Breast epithelium (tissue), 4 donors: Measurements from ENCODE around the gene RILPL2. TPM values are rescaled to one million over a fixed set of nuclear protein-coding genes. Genes with fewer than 3 reads are reported as not detected.

Experiments
- DNase-seq, 2 donors: peaks; one replicate each; pipeline ENCODE4 v3.0.0-alpha.2; 2019; ENCODE audit warnings: low spot score in 2 of 2
- H3K27ac ChIP-seq, 2 donors: fragments of 200-600 bp; sonication (generic) in 1 of 2; one replicate each; pipeline ENCODE4 v1.5.1; 2016 to 2019; ENCODE audit warnings: mild to moderate bottlenecking in 1 of 2
- H3K27me3 ChIP-seq, 2 donors: fragments of 200-600 bp; sonication (generic) in 1 of 2; one replicate each; pipeline versions ENCODE4 v1.5.1 to v1.6.0; 2017 to 2019; ENCODE audit warnings: control low read depth in 1 of 2, mild to moderate bottlenecking in 1 of 2
- H3K36me3 ChIP-seq: fragments of 200-600 bp; one replicate; pipeline ENCODE4 v1.5.1; 2019
- H3K4me1 ChIP-seq, 2 donors: fragments of 200-600 bp; sonication (generic); one replicate each; pipeline ENCODE4 v1.5.1; 2016 to 2019; ENCODE audit warnings: control low read depth in 1 of 2
- H3K4me3 ChIP-seq, 3 donors: fragments of 200-600 bp; sonication (generic); 1 replicate in 2 of 3; 2 replicates in 1 of 3; pipeline ENCODE4 v1.5.1; 2016 to 2019; ENCODE audit warnings: mild to moderate bottlenecking in 3 of 3, moderate library complexity in 2 of 3
- H3K9me3 ChIP-seq, 2 donors: fragments of 200-600 bp; sonication (generic) in 1 of 2; one replicate each; pipeline ENCODE4 v1.5.1; 2016 to 2019; ENCODE audit warnings: control low read depth in 1 of 2
- CTCF ChIP-seq, 3 donors: fragments of 450-650 bp; IDR thresholded peaks; one replicate each; pipeline ENCODE4 v1.5.1; 2016 to 2017; ENCODE audit warnings: antibody characterized with exemption in 3 of 3, mild to moderate bottlenecking in 3 of 3, moderate library complexity in 3 of 3
- POLR2A ChIP-seq: fragments of 450-650 bp; IDR thresholded peaks from one replicate; pipeline ENCODE4 v1.6.1; 2016; ENCODE audit warnings: antibody characterized with exemption, mild to moderate bottlenecking, moderate library complexity
- POLR2AphosphoS5 ChIP-seq, 3 donors: sonication (generic); formaldehyde crosslinking; IDR thresholded peaks; one replicate each; pipeline ENCODE4 v1.6.1; 2017; ENCODE audit warnings: antibody characterized with exemption in 3 of 3
- intact Hi-C: fragments of 100-400 bp; cut with DNase I; formaldehyde crosslinking; loops from one replicate; pipeline ENCODE4 v1.15.1; 2023; ENCODE audit warnings: low total_unique reads
- total RNA-seq, 3 donors: library from RNA; depleted of rRNA; stranded (reverse); fragments of >200 nt; gene quantifications; one replicate each; pipeline ENCODE4 v1.1.0, GENCODE V29; 2016

RILPL2 gene
- total RNA-seq, 3 donors from 2014 or later = 8.9 to 11.8 (median 9.1) TPM

GRCh38 chr12:123391546-123392343 lies 44.7 kb downstream of the RILPL2 start:
- Histone ChIP-seq H3K4me3 (no peak overlapping the region), H3K9me3 (no peaks in the 10 kb centered on the region), H3K36me3 (peaks cover under 1% of the 10 kb centered on the region), H3K27me3 (no peaks in the 10 kb centered on the region), H3K27ac (peak overlapping the region; percentile 26 to 52), H3K4me1 (peaks cover 0 to 9% of the 10 kb centered on the region in 2 donors)
- no peak for DNase-seq
- TF ChIP-seq CTCF (IDR thresholded peaks at IDR 0.05) = no peak
- no peak for TF ChIP-seq POLR2A
- TF ChIP-seq POLR2AphosphoS5 (IDR thresholded peaks at IDR 0.05) = no peak
- intact Hi-C loops = no loop called here

GRCh38 chr12:123390498-123391426 lies 45.7 kb downstream of the RILPL2 start:
- intact Hi-C loops = no loop called here
- peaks cover 0 to 9% of the 10 kb centered on the region in 2 donors for H3K4me1 ChIP-seq
- no peak for DNase-seq

GRCh38 chr12:123389560-123390351 lies 46.7 kb downstream of the RILPL2 start:
- peak overlapping the region; percentile 63 to 77 (median 71) for H3K4me3 ChIP-seq
- no peak for DNase-seq
- no peaks in the 10 kb centered on the region for H3K27me3 ChIP-seq
- H3K4me1 ChIP-seq = peaks cover 3 to 9% of the 10 kb centered on the region in 2 donors
- TF ChIP-seq POLR2A = no peak
- TF ChIP-seq POLR2AphosphoS5 (IDR thresholded peaks at IDR 0.05) = no peak
- TF ChIP-seq CTCF (IDR thresholded peaks at IDR 0.05) = no peak
- no peaks in the 10 kb centered on the region for H3K36me3 ChIP-seq
- H3K27ac ChIP-seq = peak overlapping the region; percentile 75 to 80
- intact Hi-C loops = loop anchor here (10.0 kb wide), 1 partner anchor 85 kb away; no protein-coding TSS in a partner anchor
- H3K9me3 ChIP-seq = no peaks in the 10 kb centered on the region

More at GRCh38 chr12:123390498-123391426, 45.7 kb downstream of the RILPL2 start:
- TF ChIP-seq POLR2A = no peak
- TF ChIP-seq CTCF (IDR thresholded peaks at IDR 0.05) = no peak
- TF ChIP-seq POLR2AphosphoS5 (IDR thresholded peaks at IDR 0.05) = no peak
- no peaks in the 10 kb centered on the region for H3K36me3 ChIP-seq
- peak overlapping the region; percentile 75 to 80 for H3K27ac ChIP-seq
- no peaks in the 10 kb centered on the region for H3K27me3 ChIP-seq
- H3K9me3 ChIP-seq = no peaks in the 10 kb centered on the region
- H3K4me3 ChIP-seq = peak overlapping the region; percentile 63 to 77 (median 71)

GRCh38 chr12:123388951-123389559 lies 47.4 kb downstream of the RILPL2 start:
- Histone ChIP-seq H3K4me3 (peak overlapping the region; percentile 63 to 77 (median 71)), H3K27ac (peak overlapping the region; percentile 75 to 95), H3K36me3 (no peaks in the 10 kb centered on the region), H3K27me3 (no peaks in the 10 kb centered on the region), H3K4me1 (peaks cover 6 to 9% of the 10 kb centered on the region in 2 donors), H3K9me3 (no peaks in the 10 kb centered on the region)
- DNase-seq = no peak
- intact Hi-C loops = loop anchor here (10.0 kb wide), 1 partner anchor 86 kb away; no protein-coding TSS in a partner anchor
- no peak for TF ChIP-seq POLR2A
